GM23338 (cell line): ENCODE results near the gene KLF11. TPM values are rescaled to one million over a fixed set of nuclear protein-coding genes. Genes with fewer than 3 reads are reported as not detected.

Experiments used
- ATAC-seq: fragments of 200-7000 bp; cut with Tn5 transposase; 3 replicates; pipeline ENCODE4 v1.9.1; 2020
- DNase-seq: peaks from one replicate; pipeline ENCODE4 v3.0.0-alpha.2; 2015; ENCODE audit warnings: low spot score
- H2AFZ ChIP-seq: fragments of 200-600 bp; sonication (generic); 2 replicates; pipeline ENCODE4 v1.8.0; 2016; ENCODE audit warnings: antibody characterized with exemption, mild to moderate bottlenecking, moderate library complexity
- H3F3A ChIP-seq: fragments of 200-600 bp; sonication (generic); replicated peaks from 2 replicates; pipeline ENCODE4 v1.8.0; 2017; ENCODE audit warnings: antibody characterized with exemption, mixed run types, low read depth
- H3K27ac ChIP-seq: fragments of 200-600 bp; sonication (generic); 2 replicates; pipeline ENCODE4 v1.6.1; 2016; ENCODE audit warnings: low read depth
- H3K27me3 ChIP-seq: fragments of 200-600 bp; sonication (generic); 2 replicates; pipeline ENCODE4 v1.8.0; 2016; ENCODE audit warnings: mild to moderate bottlenecking, mixed run types, moderate library complexity; ENCODE audit not compliant: insufficient read depth
- H3K36me3 ChIP-seq: fragments of 200-600 bp; sonication (generic); 2 replicates; pipeline ENCODE4 v1.8.0; 2016; ENCODE audit warnings: mild to moderate bottlenecking; ENCODE audit not compliant: insufficient read depth
- H3K4me1 ChIP-seq: fragments of 200-600 bp; sonication (generic); 2 replicates; pipeline ENCODE4 v1.8.0; 2016; ENCODE audit warnings: mild to moderate bottlenecking, moderate library complexity; ENCODE audit not compliant: insufficient read depth
- H3K4me2 ChIP-seq: fragments of 200-600 bp; sonication (generic); 2 replicates; pipeline ENCODE4 v1.7.1; 2017; ENCODE audit warnings: mixed run types
- H3K4me3 ChIP-seq: fragments of 200-600 bp; sonication (generic); 2 replicates; pipeline ENCODE4 v1.6.1; 2016; ENCODE audit warnings: mixed run types
- H3K79me2 ChIP-seq: fragments of 200-600 bp; sonication (generic); replicated peaks from 2 replicates; pipeline ENCODE4 v1.8.0; 2017; ENCODE audit warnings: mild to moderate bottlenecking; ENCODE audit not compliant: insufficient read depth
- H3K9me2 ChIP-seq: fragments of 200-600 bp; sonication (generic); 2 replicates; pipeline ENCODE4 v1.8.0; 2017; ENCODE audit not compliant: insufficient read depth
- H4K20me1 ChIP-seq: fragments of 200-600 bp; sonication (generic); replicated peaks from 2 replicates; pipeline ENCODE4 v1.8.0; 2017; ENCODE audit warnings: mild to moderate bottlenecking; ENCODE audit not compliant: insufficient read depth
- H3K27ac Mint-ChIP-seq: 2 replicates; pipeline ENCODE4 v1.8.0; 2020; ENCODE audit warnings: inconsistent platforms, mild to moderate bottlenecking, moderate library complexity, mixed read lengths
- H3K27me3 Mint-ChIP-seq: 3 replicates; pipeline ENCODE4 v1.8.0; 2022; ENCODE audit warnings: low read depth, mild to moderate bottlenecking, moderate library complexity, mixed read lengths, inconsistent platforms; ENCODE audit not compliant: insufficient read depth, poor library complexity
- H3K36me3 Mint-ChIP-seq: 3 replicates; pipeline ENCODE4 v1.8.0; 2021; ENCODE audit warnings: low read depth, mild to moderate bottlenecking, inconsistent platforms, moderate library complexity, mixed read lengths
- H3K4me1 Mint-ChIP-seq: 3 replicates; pipeline ENCODE4 v1.8.0; 2020; ENCODE audit warnings: mild to moderate bottlenecking, inconsistent platforms, mixed read lengths
- H3K4me3 Mint-ChIP-seq: 3 replicates; pipeline ENCODE4 v1.8.0; 2021; ENCODE audit warnings: moderate library complexity, mild to moderate bottlenecking, inconsistent platforms, mixed read lengths
- H3K9me3 Mint-ChIP-seq: 3 replicates; pipeline ENCODE4 v1.8.0; 2020; ENCODE audit warnings: moderate library complexity, mild to moderate bottlenecking, inconsistent platforms, mixed read lengths
- CREB1 ChIP-seq: fragments of 250-450 bp; sonication (Bioruptor Pico); IDR thresholded peaks from 2 replicates; pipeline ENCODE4 v1.5.0; 2020; ENCODE audit warnings: low read depth, mild to moderate bottlenecking, moderate library complexity
- EZH2 ChIP-seq: fragments of 200-600 bp; sonication (generic); IDR thresholded peaks from one replicate; pipeline ENCODE4 v1.8.0; 2017; ENCODE audit warnings: antibody characterized with exemption, mild to moderate bottlenecking, low read depth; ENCODE audit not compliant: unreplicated experiment
- EZH2phosphoT487 ChIP-seq: fragments of 200-600 bp; sonication (generic); IDR thresholded peaks from one replicate; pipeline ENCODE4 v1.8.1; 2018; ENCODE audit warnings: antibody characterized with exemption; ENCODE audit not compliant: unreplicated experiment
- JUNB ChIP-seq: IDR thresholded peaks from one replicate; pipeline ENCODE4 v1.6.1; 2016; ENCODE audit warnings: antibody characterized with exemption; ENCODE audit not compliant: unreplicated experiment
- POLR2AphosphoS5 ChIP-seq: IDR thresholded peaks from 2 replicates; pipeline ENCODE4 v1.6.1; 2016; ENCODE audit warnings: antibody characterized with exemption, low read depth
- STAT1 ChIP-seq: IDR thresholded peaks from one replicate; pipeline ENCODE4 v1.6.1; 2016; ENCODE audit warnings: antibody characterized with exemption; ENCODE audit not compliant: unreplicated experiment
- ZNF114 ChIP-seq: fragments of 250-450 bp; sonication (Bioruptor Pico); IDR thresholded peaks from 2 replicates; pipeline ENCODE4 v1.5.0; 2020; ENCODE audit warnings: mild to moderate bottlenecking, moderate library complexity
- polyA plus RNA-seq: library from polyadenylated mRNA; unstranded; fragments of >200 nt; fragmentation: Nextera tagmentation; extraction: Ambion mirVana; gene quantifications from 2 replicates; pipeline ENCODE4 v1.2.1, GENCODE V29; 2016
- total RNA-seq: library from RNA; depleted of rRNA; stranded (reverse); fragments of >200 nt; shearing (Covaris generic); gene quantifications from 2 replicates; pipeline ENCODE4 v1.2.3, GENCODE V29; 2014
- TF ChIP-seq, protein P1 (sequence below): IDR thresholded peaks from 2 replicates; pipeline ENCODE4 v1.6.1; 2016; ENCODE audit warnings: antibody characterized with exemption
- TF ChIP-seq, protein P2 (sequence below), 2 experiments: fragments of 200-600 bp in 1 of 2; sonication (generic) in 1 of 2; conservative IDR thresholded peaks; 2 replicates each; pipeline versions ENCODE4 v1.5.1 to v1.6.1; 2016 to 2017; ENCODE audit warnings: antibody characterized with exemption in 2 of 2, low read depth in 2 of 2, mild to moderate bottlenecking in 2 of 2, moderate library complexity in 1 of 2
- TF ChIP-seq, protein P3 (sequence below): IDR thresholded peaks from one replicate; pipeline ENCODE4 v1.6.1; 2018; ENCODE audit warnings: antibody characterized with exemption; ENCODE audit not compliant: unreplicated experiment

The KLF11 gene
- total and polyA plus RNA-seq, 2 experiments from 2014 or later, result 1.4 to 5.6 TPM

DNA sequence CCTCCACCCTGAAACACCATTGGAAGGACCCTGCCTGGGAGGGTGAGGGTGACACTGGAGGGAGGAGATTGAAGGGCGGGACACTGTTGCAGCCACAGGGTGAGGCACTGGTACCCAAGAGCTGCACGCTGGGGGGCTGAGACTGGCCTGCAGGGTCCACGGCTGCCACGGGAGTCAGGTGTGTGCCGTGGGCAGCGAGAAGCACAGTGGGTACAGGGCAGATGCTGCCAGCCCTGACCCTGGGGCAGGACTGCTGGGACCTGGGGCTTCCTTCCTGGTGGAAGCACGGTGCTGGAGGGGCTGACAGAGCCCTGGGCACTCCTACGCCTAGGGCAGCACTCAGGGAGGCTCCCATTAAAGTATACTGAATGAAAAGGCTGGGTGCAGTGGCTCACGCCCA lies 20.2 kb downstream of the KLF11 start:
- no peaks in the 10 kb centered on the region for H3F3A ChIP-seq
- peaks cover 4% of the 10 kb centered on the region; the same call in 1 of the 3 replicates for H3K36me3 Mint-ChIP-seq
- peaks cover 10% of the 10 kb centered on the region for H3K4me1 Mint-ChIP-seq
- H3K4me2 ChIP-seq, result no peak overlapping the region
- no peaks in the 10 kb centered on the region for H3K79me2 ChIP-seq
- peaks cover 9% of the 10 kb centered on the region for H3K27me3 Mint-ChIP-seq
- no peak for DNase-seq
- no peak overlapping the region for H3K27ac ChIP-seq
- no peaks in the 10 kb centered on the region for H3K27me3 ChIP-seq
- no peaks in the 10 kb centered on the region for H3K9me2 ChIP-seq
- H3K36me3 ChIP-seq, result no peaks in the 10 kb centered on the region
- ATAC-seq, result no peak
- H4K20me1 ChIP-seq, result no peaks in the 10 kb centered on the region
- peaks cover 10% of the 10 kb centered on the region; the same call in 2 of the 3 replicates for H3K9me3 Mint-ChIP-seq
- H3K4me3 Mint-ChIP-seq, result no peak overlapping the region
- no peak overlapping the region for H3K27ac Mint-ChIP-seq
- H2AFZ ChIP-seq, result no peak overlapping the region
- H3K4me1 ChIP-seq, result no peaks in the 10 kb centered on the region; the same call in 1 of the 2 replicates
- H3K4me3 ChIP-seq, result no peak overlapping the region
- TF ChIP-seq, protein P1, sequence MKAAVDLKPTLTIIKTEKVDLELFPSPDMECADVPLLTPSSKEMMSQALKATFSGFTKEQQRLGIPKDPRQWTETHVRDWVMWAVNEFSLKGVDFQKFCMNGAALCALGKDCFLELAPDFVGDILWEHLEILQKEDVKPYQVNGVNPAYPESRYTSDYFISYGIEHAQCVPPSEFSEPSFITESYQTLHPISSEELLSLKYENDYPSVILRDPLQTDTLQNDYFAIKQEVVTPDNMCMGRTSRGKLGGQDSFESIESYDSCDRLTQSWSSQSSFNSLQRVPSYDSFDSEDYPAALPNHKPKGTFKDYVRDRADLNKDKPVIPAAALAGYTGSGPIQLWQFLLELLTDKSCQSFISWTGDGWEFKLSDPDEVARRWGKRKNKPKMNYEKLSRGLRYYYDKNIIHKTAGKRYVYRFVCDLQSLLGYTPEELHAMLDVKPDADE, result no peak
- TF ChIP-seq EZH2 (no peak), STAT1 (no peak)

DNA sequence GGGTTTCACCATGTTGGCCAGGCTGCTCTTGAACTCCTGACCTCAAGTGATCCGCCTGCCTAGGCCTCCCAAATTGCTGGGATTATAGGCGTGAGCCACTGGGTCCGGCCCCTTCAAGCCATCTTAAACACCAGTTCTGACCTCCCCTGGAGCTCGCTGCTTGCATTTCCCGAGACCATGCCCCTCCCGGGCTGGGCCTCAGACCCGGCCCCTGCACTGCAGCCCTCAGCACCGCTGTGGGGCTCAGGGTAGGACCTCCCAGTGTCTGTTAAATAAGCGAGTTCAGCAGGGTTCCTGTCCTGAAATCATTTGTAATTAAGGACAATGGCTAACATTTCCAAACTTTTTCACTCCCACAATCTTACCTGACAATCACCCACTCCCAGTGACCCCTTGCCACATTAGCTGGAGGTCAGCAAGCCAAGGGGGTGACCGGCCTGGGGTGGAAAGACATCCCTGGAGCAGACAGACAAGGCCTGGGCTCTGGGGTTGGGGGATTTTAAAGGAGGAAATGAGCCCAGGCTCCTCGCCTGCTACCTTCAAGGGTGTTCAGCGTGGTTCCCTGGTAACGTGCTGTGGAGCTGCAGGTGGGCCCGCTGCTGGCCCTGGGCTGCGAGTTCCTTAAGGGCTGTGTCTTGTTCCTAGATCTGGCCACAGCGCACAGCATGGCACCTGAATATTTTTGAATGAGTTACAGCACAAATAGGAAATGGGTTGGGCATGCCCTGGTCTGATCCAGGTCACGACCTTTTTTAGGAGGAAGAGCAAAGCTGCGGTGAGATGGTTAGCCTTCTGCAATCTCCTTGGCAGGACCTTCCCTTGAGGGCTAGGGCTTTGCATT lies 21.8 kb downstream of the KLF11 start:
- no peak for DNase-seq
- no peaks in the 10 kb centered on the region for H3K79me2 ChIP-seq
- Mint-ChIP-seq H3K4me3 (no peak overlapping the region; the same call in 2 of the 3 replicates), H3K27me3 (peaks cover 6% of the 10 kb centered on the region), H3K36me3 (peaks cover 4% of the 10 kb centered on the region; the same call in 1 of the 3 replicates), H3K27ac (no peak overlapping the region), H3K9me3 (peaks cover 10% of the 10 kb centered on the region; the same call in 2 of the 3 replicates), H3K4me1 (peaks cover 10% of the 10 kb centered on the region)
- no peaks in the 10 kb centered on the region for H4K20me1 ChIP-seq
- H3K4me1 ChIP-seq, result no peaks in the 10 kb centered on the region; the same call in 1 of the 2 replicates
- no peaks in the 10 kb centered on the region for H3K36me3 ChIP-seq
- no peaks in the 10 kb centered on the region for H3K27me3 ChIP-seq
- no peak overlapping the region for H3K27ac ChIP-seq
- ATAC-seq, result peak; percentile 80
- H3K9me2 ChIP-seq, result no peaks in the 10 kb centered on the region
- no peak overlapping the region for H2AFZ ChIP-seq
- H3K4me2 ChIP-seq, result no peak overlapping the region
- H3F3A ChIP-seq, result no peaks in the 10 kb centered on the region
- H3K4me3 ChIP-seq, result no peak overlapping the region
- TF ChIP-seq CREB1 (no peak), JUNB (no peak), POLR2AphosphoS5 (no peak), EZH2 (no peak), ZNF114 (CRISPR knock-in tag) (no peak), EZH2phosphoT487 (no peak)
- TF ChIP-seq, protein P2, sequence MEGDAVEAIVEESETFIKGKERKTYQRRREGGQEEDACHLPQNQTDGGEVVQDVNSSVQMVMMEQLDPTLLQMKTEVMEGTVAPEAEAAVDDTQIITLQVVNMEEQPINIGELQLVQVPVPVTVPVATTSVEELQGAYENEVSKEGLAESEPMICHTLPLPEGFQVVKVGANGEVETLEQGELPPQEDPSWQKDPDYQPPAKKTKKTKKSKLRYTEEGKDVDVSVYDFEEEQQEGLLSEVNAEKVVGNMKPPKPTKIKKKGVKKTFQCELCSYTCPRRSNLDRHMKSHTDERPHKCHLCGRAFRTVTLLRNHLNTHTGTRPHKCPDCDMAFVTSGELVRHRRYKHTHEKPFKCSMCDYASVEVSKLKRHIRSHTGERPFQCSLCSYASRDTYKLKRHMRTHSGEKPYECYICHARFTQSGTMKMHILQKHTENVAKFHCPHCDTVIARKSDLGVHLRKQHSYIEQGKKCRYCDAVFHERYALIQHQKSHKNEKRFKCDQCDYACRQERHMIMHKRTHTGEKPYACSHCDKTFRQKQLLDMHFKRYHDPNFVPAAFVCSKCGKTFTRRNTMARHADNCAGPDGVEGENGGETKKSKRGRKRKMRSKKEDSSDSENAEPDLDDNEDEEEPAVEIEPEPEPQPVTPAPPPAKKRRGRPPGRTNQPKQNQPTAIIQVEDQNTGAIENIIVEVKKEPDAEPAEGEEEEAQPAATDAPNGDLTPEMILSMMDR (conservative IDR thresholded peaks at IDR 0.05; ENCODE audit: low read depth in 2 of 2), result no peak
- TF ChIP-seq, protein P3, sequence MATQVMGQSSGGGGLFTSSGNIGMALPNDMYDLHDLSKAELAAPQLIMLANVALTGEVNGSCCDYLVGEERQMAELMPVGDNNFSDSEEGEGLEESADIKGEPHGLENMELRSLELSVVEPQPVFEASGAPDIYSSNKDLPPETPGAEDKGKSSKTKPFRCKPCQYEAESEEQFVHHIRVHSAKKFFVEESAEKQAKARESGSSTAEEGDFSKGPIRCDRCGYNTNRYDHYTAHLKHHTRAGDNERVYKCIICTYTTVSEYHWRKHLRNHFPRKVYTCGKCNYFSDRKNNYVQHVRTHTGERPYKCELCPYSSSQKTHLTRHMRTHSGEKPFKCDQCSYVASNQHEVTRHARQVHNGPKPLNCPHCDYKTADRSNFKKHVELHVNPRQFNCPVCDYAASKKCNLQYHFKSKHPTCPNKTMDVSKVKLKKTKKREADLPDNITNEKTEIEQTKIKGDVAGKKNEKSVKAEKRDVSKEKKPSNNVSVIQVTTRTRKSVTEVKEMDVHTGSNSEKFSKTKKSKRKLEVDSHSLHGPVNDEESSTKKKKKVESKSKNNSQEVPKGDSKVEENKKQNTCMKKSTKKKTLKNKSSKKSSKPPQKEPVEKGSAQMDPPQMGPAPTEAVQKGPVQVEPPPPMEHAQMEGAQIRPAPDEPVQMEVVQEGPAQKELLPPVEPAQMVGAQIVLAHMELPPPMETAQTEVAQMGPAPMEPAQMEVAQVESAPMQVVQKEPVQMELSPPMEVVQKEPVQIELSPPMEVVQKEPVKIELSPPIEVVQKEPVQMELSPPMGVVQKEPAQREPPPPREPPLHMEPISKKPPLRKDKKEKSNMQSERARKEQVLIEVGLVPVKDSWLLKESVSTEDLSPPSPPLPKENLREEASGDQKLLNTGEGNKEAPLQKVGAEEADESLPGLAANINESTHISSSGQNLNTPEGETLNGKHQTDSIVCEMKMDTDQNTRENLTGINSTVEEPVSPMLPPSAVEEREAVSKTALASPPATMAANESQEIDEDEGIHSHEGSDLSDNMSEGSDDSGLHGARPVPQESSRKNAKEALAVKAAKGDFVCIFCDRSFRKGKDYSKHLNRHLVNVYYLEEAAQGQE, result no peak
